Measurements from ENCODE around the gene ANO2. TPM values are rescaled to one million over a fixed set of nuclear protein-coding genes. Genes with fewer than 3 reads are reported as not detected.

ANO2 gene
- polyA plus RNA-seq, 1 donor from 2014 or later, result 1.8 TPM

GRCh38 chr12:5575987-5576386 lies 369.1 kb downstream of the ANO2 start:
- Histone ChIP-seq H3K79me2 (replicated peaks; ENCODE audit: insufficient read depth, low read length) (no peaks in the 10 kb centered on the region), H3K4me3 (ENCODE audit: low read length) (no peak overlapping the region), H3K27ac (ENCODE audit: low read length) (no peak overlapping the region), H3K27me3 (ENCODE audit: insufficient read depth, low read depth, low read length) (no peaks in the 10 kb centered on the region), H3F3A (ENCODE audit: insufficient read depth, low read length, poor library complexity, severe bottlenecking) (no peaks in the 10 kb centered on the region), H3K9me3 (ENCODE audit: low read length) (no peaks in the 10 kb centered on the region), H3K4me2 (ENCODE audit: low read length) (no peak overlapping the region), H3K9ac (ENCODE audit: low read length) (no peak overlapping the region), H2AFZ (ENCODE audit: low read depth, low read length) (no peak overlapping the region), H4K20me1 (ENCODE audit: insufficient read depth) (no peaks in the 10 kb centered on the region), H3K9me2 (ENCODE audit: insufficient read depth, low read length) (no peaks in the 10 kb centered on the region), H3K36me3 (ENCODE audit: insufficient read depth, low read length) (no peaks in the 10 kb centered on the region)
- TF ChIP-seq TAF1 (IDR thresholded peaks at IDR 0.05; ENCODE audit: low read depth) (no peak), MXI1 (conservative IDR thresholded peaks at IDR 0.05; ENCODE audit: poor library complexity, severe bottlenecking) (no peak)

- no peak overlapping the region for H2AFZ ChIP-seq (ENCODE audit: low read depth, low read length)
- no peak overlapping the region for H3K4me3 ChIP-seq (ENCODE audit: low read length)
Observed at GRCh38 chr12:5575232-5575631, 369.8 kb downstream of the ANO2 start.

More at GRCh38 chr12:5575232-5575631, 369.8 kb downstream of the ANO2 start:
- Histone ChIP-seq H3K9me3 (ENCODE audit: low read length) (no peaks in the 10 kb centered on the region), H3K9ac (ENCODE audit: low read length) (no peak overlapping the region), H3F3A (ENCODE audit: insufficient read depth, low read length, poor library complexity, severe bottlenecking) (no peaks in the 10 kb centered on the region), H3K9me2 (ENCODE audit: insufficient read depth, low read length) (no peaks in the 10 kb centered on the region), H3K4me2 (ENCODE audit: low read length) (no peak overlapping the region), H3K79me2 (replicated peaks; ENCODE audit: insufficient read depth, low read length) (no peaks in the 10 kb centered on the region), H3K27ac (ENCODE audit: low read length) (no peak overlapping the region), H3K27me3 (ENCODE audit: insufficient read depth, low read depth, low read length) (no peaks in the 10 kb centered on the region), H4K20me1 (ENCODE audit: insufficient read depth) (no peaks in the 10 kb centered on the region), H3K36me3 (ENCODE audit: insufficient read depth, low read length) (no peaks in the 10 kb centered on the region)
- TF ChIP-seq CTCF (IDR thresholded peaks at IDR 0.05; ENCODE audit: poor library complexity, severe bottlenecking), result no peak
- TF ChIP-seq SMC3 (conservative IDR thresholded peaks at IDR 0.05; ENCODE audit: poor library complexity), result no peak
- TF ChIP-seq REST (IDR thresholded peaks at IDR 0.05; ENCODE audit: borderline replicate concordance), result no peak
- no peak for TF ChIP-seq EZH2 (IDR thresholded peaks at IDR 0.05; ENCODE audit: borderline replicate concordance, insufficient read depth, low read length, poor library complexity, severe bottlenecking)
- no peak for TF ChIP-seq EP300 (conservative IDR thresholded peaks at IDR 0.05; ENCODE audit: poor library complexity, severe bottlenecking)
- no peak for TF ChIP-seq TAF1 (IDR thresholded peaks at IDR 0.05; ENCODE audit: low read depth)
- TF ChIP-seq MXI1 (conservative IDR thresholded peaks at IDR 0.05; ENCODE audit: poor library complexity, severe bottlenecking), result no peak
- no peak for TF ChIP-seq POLR2AphosphoS5 (IDR thresholded peaks at IDR 0.05)
- TF ChIP-seq RAD21 (conservative IDR thresholded peaks at IDR 0.05), result no peak

Measured in neural cell (in vitro differentiated cells).